Body of pancreas (tissue), 4 donors: Measurements from ENCODE around the gene CXXC5.

Source experiments
- POLR2A ChIP-seq, 3 donors: fragments of 450-650 bp; IDR thresholded peaks; one replicate each; pipeline ENCODE4 v1.6.1; 2016; ENCODE audit warnings: antibody characterized with exemption in 3 of 3, mild to moderate bottlenecking in 2 of 3
- TF ChIP-seq, protein P1 (sequence below), 7 experiments: fragments of 450-650 bp in 4 of 7; fragments of 200-600 bp in 3 of 7; sonication (generic) in 3 of 7; IDR thresholded peaks; one replicate each; pipeline ENCODE4 v1.5.1; 2016 to 2019; ENCODE audit warnings: antibody characterized with exemption in 7 of 7

DNA sequence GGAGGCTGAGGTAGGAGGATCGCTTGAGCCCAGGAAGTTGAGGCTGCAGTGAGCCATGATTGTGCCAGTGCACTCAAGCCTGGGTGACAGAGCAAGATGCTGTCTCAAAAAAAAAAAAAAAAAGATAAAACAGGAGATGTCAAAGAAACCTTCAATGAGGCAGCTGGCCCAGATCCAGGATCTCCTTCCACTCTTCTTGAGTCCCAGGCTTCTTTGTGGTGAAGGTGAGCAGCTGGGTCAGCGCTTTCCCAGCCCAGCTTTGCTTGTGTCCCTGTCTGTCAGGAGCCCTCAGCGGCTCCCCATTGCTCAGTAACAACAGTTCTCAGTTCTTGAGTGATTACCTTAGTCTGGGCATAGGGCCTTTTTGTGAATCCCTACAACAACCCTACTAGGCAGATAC is 78.1 kb downstream of the CXXC5 start:
- TF ChIP-seq, protein P1, sequence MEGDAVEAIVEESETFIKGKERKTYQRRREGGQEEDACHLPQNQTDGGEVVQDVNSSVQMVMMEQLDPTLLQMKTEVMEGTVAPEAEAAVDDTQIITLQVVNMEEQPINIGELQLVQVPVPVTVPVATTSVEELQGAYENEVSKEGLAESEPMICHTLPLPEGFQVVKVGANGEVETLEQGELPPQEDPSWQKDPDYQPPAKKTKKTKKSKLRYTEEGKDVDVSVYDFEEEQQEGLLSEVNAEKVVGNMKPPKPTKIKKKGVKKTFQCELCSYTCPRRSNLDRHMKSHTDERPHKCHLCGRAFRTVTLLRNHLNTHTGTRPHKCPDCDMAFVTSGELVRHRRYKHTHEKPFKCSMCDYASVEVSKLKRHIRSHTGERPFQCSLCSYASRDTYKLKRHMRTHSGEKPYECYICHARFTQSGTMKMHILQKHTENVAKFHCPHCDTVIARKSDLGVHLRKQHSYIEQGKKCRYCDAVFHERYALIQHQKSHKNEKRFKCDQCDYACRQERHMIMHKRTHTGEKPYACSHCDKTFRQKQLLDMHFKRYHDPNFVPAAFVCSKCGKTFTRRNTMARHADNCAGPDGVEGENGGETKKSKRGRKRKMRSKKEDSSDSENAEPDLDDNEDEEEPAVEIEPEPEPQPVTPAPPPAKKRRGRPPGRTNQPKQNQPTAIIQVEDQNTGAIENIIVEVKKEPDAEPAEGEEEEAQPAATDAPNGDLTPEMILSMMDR (IDR thresholded peaks at IDR 0.05), result no peak
- no peak for TF ChIP-seq POLR2A (IDR thresholded peaks at IDR 0.05)
